SK-N-SH (cell line): ENCODE data around the gene FBXW10. TPM values are rescaled to one million over a fixed set of nuclear protein-coding genes. Genes with fewer than 3 reads are reported as not detected.
"Not testable (repeated sequence)": the region's sequence is repeated elsewhere in the genome, so short reads cannot be mapped to it uniquely, and the experiment has no call there.

Experiments
- CTCF ChIA-PET: fragments of 300-600, 350-600 bp; formaldehyde crosslinking; extraction: SDS; loops from one replicate; lab custom pipeline; 2021; lab: Yijun Ruan, JAX
- POLR2A ChIA-PET: fragments of 350-600 bp; sonication (Branson Sonifier 250); formaldehyde crosslinking; extraction: SDS; loops from one replicate; lab custom pipeline; 2020; ENCODE audit warnings: antibody characterized with exemption, inconsistent platforms; lab: Yijun Ruan, JAX
- DNase-seq: peaks from one replicate; pipeline ENCODE4 v3.0.0; 2012
- H2AFZ ChIP-seq: fragments of 200-600 bp; sonication (generic); 2 replicates; pipeline ENCODE4 v1.8.1; 2016; ENCODE audit warnings: antibody characterized with exemption, mild to moderate bottlenecking, low read depth
- H3F3A ChIP-seq: fragments of 200-600 bp; sonication (generic); replicated peaks from 2 replicates; pipeline ENCODE3; 2016; ENCODE audit warnings: antibody characterized with exemption, mild to moderate bottlenecking; ENCODE audit not compliant: insufficient read depth
- H3K27ac ChIP-seq, 2 experiments: fragments of 200-500 bp in 1 of 2; fragments of 200-600 bp in 1 of 2; sonication (Bioruptor generic) in 1 of 2; sonication (generic), shearing (Covaris generic) in 1 of 2; 2 replicates each; pipeline versions ENCODE4 v1.5.1 to v1.6.1; 2014 to 2016; ENCODE audit warnings: low read depth in 2 of 2, inconsistent platforms in 1 of 2, low read length in 1 of 2, mild to moderate bottlenecking in 1 of 2, mixed read lengths in 1 of 2
- H3K27me3 ChIP-seq: fragments of 200-600 bp; sonication (generic), shearing (Covaris generic); 2 replicates; pipeline ENCODE4 v1.6.1; 2016; ENCODE audit warnings: mixed run types; ENCODE audit not compliant: insufficient read depth
- H3K36me3 ChIP-seq, 2 experiments: fragments of 200-500 bp in 1 of 2; fragments of 200-600 bp in 1 of 2; sonication (Bioruptor generic) in 1 of 2; sonication (generic) in 1 of 2; replicated peaks in 1 of 2; 2 replicates each; pipeline versions ENCODE3 to v1.5.1; 2014 to 2016; ENCODE audit warnings: low read length in 1 of 2, mild to moderate bottlenecking in 1 of 2; ENCODE audit not compliant: insufficient read depth in 2 of 2, control insufficient read depth in 1 of 2
- H3K4me1 ChIP-seq, 2 experiments: fragments of 200-500 bp in 1 of 2; fragments of 200-600 bp in 1 of 2; sonication (Bioruptor generic) in 1 of 2; sonication (generic), shearing (Covaris generic) in 1 of 2; 2 replicates each; pipeline versions ENCODE4 v1.5.1 to v1.6.1; 2014 to 2016; ENCODE audit warnings: low read depth in 1 of 2, low read length in 1 of 2, mixed run types in 1 of 2; ENCODE audit not compliant: insufficient read depth in 2 of 2, control insufficient read depth in 1 of 2
- H3K4me2 ChIP-seq: fragments of 200-600 bp; sonication (generic), shearing (Covaris generic); 2 replicates; pipeline ENCODE4 v1.6.1; 2017; ENCODE audit warnings: mixed run types
- H3K4me3 ChIP-seq, 2 experiments: fragments of 200-500 bp in 1 of 2; fragments of 200-600 bp in 1 of 2; sonication (Bioruptor generic) in 1 of 2; sonication (generic), shearing (Covaris generic) in 1 of 2; 2 replicates each; pipeline versions ENCODE4 v1.5.1 to v1.8.1; 2014 to 2016; ENCODE audit warnings: low read depth in 2 of 2, inconsistent platforms in 1 of 2, low read length in 1 of 2, mild to moderate bottlenecking in 1 of 2, mixed read lengths in 1 of 2, moderate library complexity in 1 of 2
- H3K79me2 ChIP-seq: fragments of 200-600 bp; sonication (generic); 2 replicates; pipeline ENCODE4 v1.8.1; 2017; ENCODE audit warnings: mild to moderate bottlenecking; ENCODE audit not compliant: insufficient read depth
- H3K9ac ChIP-seq: fragments of 200-600 bp; sonication (generic); 2 replicates; pipeline ENCODE4 v1.6.1; 2017; ENCODE audit warnings: mixed run types
- H3K9me2 ChIP-seq: fragments of 200-600 bp; sonication (generic); 2 replicates; pipeline ENCODE4 v1.6.1; 2017; ENCODE audit warnings: mixed run types
- H3K9me3 ChIP-seq: fragments of 200-600 bp; sonication (generic); 2 replicates; pipeline ENCODE4 v1.6.1; 2017; ENCODE audit warnings: mixed run types, mild to moderate bottlenecking, moderate library complexity
- H4K20me1 ChIP-seq: fragments of 200-600 bp; sonication (generic); 2 replicates; pipeline ENCODE4 v1.6.1; 2017; ENCODE audit warnings: mild to moderate bottlenecking, mixed run types; ENCODE audit not compliant: insufficient read depth
- WGBS: methylation state at CpG from one replicate; pipeline ENCODE4 v1.1.6; 2017; ENCODE audit warnings: low lambda C conversion rate; 5-methylcytosine and 5-hydroxymethylcytosine counted together
- polyA plus RNA-seq, 3 experiments: library from polyadenylated mRNA; depleted of rRNA; stranded (reverse); fragments of >200 nt; gene quantifications; 2 replicates each; pipeline ENCODE4 v1.2.3, GENCODE V29; 2012

The FBXW10 gene
- polyA plus RNA-seq, 1 of the 3 experiments (the other 2 are of a cell fraction), result 0.02 TPM

GRCh38 chr17:18744726-18745125 lies 872 bp downstream of the FBXW10 start:
- H3K4me1 ChIP-seq, H3K4me3 ChIP-seq, CTCF ChIA-PET, H3K79me2 ChIP-seq, H2AFZ ChIP-seq, H3F3A ChIP-seq, DNase-seq, H3K9me3 ChIP-seq, H3K4me2 ChIP-seq, H3K36me3 ChIP-seq, H3K9me2 ChIP-seq, H3K27me3 ChIP-seq, H3K9ac ChIP-seq, H4K20me1 ChIP-seq, POLR2A ChIA-PET, H3K27ac ChIP-seq: not testable (repeated sequence)
- 76% methylated on average over 3 of the region's 4 CpGs for WGBS

GRCh38 chr17:18746551-18746950 lies 2.7 kb downstream of the FBXW10 start:
- H3K4me1 ChIP-seq, H3K4me3 ChIP-seq, H3F3A ChIP-seq, H2AFZ ChIP-seq, H3K4me2 ChIP-seq, H3K36me3 ChIP-seq, POLR2A ChIA-PET, H3K9me2 ChIP-seq, H3K9ac ChIP-seq, H3K79me2 ChIP-seq, H4K20me1 ChIP-seq, DNase-seq, H3K9me3 ChIP-seq, H3K27me3 ChIP-seq, H3K27ac ChIP-seq, CTCF ChIA-PET: not testable (repeated sequence)
- 70% methylated on average over 3 of the region's 3 CpGs for WGBS

GRCh38 chr17:18747501-18747900 lies 3.6 kb downstream of the FBXW10 start:
- DNase-seq, CTCF ChIA-PET, POLR2A ChIA-PET: not testable (repeated sequence)

GRCh38 chr17:18750242-18750641 lies 6.4 kb downstream of the FBXW10 start:
- WGBS, result 90% methylated on average over 1 of the region's 1 CpG
- H3K4me2 ChIP-seq, H2AFZ ChIP-seq, CTCF ChIA-PET, H3K9me3 ChIP-seq, H3K27ac ChIP-seq, H3K36me3 ChIP-seq, H3K9me2 ChIP-seq, DNase-seq, H3K27me3 ChIP-seq, POLR2A ChIA-PET, H3K4me3 ChIP-seq, H3F3A ChIP-seq, H3K9ac ChIP-seq, H3K4me1 ChIP-seq, H4K20me1 ChIP-seq, H3K79me2 ChIP-seq: not testable (repeated sequence)

More at GRCh38 chr17:18747501-18747900, 3.6 kb downstream of the FBXW10 start:
- not testable (repeated sequence) for H3K4me2 ChIP-seq, H3K27ac ChIP-seq, H3K9me2 ChIP-seq, H3K9ac ChIP-seq, H3K79me2 ChIP-seq, H3K36me3 ChIP-seq, H3K27me3 ChIP-seq, H3F3A ChIP-seq, H3K4me1 ChIP-seq, H3K4me3 ChIP-seq, H4K20me1 ChIP-seq, H3K9me3 ChIP-seq, H2AFZ ChIP-seq
- 67% methylated on average over 6 of the region's 6 CpGs for WGBS

DNA sequence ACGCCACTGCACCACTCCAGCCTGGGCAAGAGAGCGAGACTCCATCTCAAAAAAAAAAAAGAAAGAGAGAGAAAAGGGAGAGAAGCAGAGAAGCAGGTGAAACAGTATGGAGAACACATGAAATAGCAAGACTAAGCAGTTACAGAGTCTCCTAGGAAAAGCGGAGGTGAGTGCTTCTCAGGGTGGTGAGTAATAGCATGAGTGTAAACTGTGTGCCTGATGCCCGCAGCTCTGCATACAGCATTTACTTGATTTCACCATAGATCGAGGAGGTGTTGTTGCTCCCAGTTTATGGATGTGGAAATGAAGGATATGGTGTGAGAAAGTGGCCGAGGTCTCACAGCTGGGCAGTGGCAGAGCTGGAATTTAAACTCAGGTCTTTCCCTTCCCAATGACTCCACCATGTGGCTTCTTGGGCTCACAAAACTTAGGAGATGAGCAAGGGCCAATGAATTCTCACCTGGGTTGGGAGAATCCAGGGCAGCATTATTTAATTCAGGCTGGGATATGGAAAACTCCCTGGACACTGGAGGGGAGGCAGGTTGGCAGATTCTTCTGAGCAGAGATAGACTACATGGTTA lies 10.1 kb downstream of the FBXW10 start:
- H3K79me2 ChIP-seq, H3K4me1 ChIP-seq, H3K4me3 ChIP-seq, POLR2A ChIA-PET, H3K4me2 ChIP-seq, CTCF ChIA-PET, H4K20me1 ChIP-seq, H3K9me2 ChIP-seq, DNase-seq, H3K9me3 ChIP-seq, H3K27ac ChIP-seq, H2AFZ ChIP-seq, H3K27me3 ChIP-seq, H3K36me3 ChIP-seq, H3K9ac ChIP-seq, H3F3A ChIP-seq: not testable (repeated sequence)
- 78% methylated on average over 5 of the region's 6 CpGs for WGBS

GRCh38 chr17:18755969-18756368 lies 12.1 kb downstream of the FBXW10 start:
- H3K36me3 ChIP-seq, H3K9ac ChIP-seq, H3K79me2 ChIP-seq, H3F3A ChIP-seq, H3K9me3 ChIP-seq, H3K4me3 ChIP-seq, H3K27me3 ChIP-seq, CTCF ChIA-PET, POLR2A ChIA-PET, H3K4me2 ChIP-seq, H3K4me1 ChIP-seq, H2AFZ ChIP-seq, H3K9me2 ChIP-seq, H4K20me1 ChIP-seq, H3K27ac ChIP-seq, DNase-seq: not testable (repeated sequence)
- WGBS, result 87% methylated on average over 4 of the region's 4 CpGs
